WTC11 (cell line): ENCODE data around the gene TMEM266.

Experiments
- ZNF263 ChIP-seq: sonication (generic); formaldehyde crosslinking; IDR thresholded peaks from 2 replicates; pipeline ENCODE4 v1.8.1; 2022; ENCODE audit warnings: low read depth, mild to moderate bottlenecking, moderate library complexity, missing genetic modification reagents
- TF ChIP-seq, protein P1 (sequence below): sonication (generic); formaldehyde crosslinking; IDR thresholded peaks from 2 replicates; pipeline ENCODE4 v1.8.1; 2023; ENCODE audit warnings: mild to moderate bottlenecking, moderate library complexity, missing genetic modification reagents
- TF ChIP-seq, protein P2 (sequence below): fragments of 200-600 bp; IDR thresholded peaks from 2 replicates; pipeline ENCODE4 v1.8.0; 2022; ENCODE audit warnings: antibody characterized with exemption

- TF ChIP-seq, protein P1, sequence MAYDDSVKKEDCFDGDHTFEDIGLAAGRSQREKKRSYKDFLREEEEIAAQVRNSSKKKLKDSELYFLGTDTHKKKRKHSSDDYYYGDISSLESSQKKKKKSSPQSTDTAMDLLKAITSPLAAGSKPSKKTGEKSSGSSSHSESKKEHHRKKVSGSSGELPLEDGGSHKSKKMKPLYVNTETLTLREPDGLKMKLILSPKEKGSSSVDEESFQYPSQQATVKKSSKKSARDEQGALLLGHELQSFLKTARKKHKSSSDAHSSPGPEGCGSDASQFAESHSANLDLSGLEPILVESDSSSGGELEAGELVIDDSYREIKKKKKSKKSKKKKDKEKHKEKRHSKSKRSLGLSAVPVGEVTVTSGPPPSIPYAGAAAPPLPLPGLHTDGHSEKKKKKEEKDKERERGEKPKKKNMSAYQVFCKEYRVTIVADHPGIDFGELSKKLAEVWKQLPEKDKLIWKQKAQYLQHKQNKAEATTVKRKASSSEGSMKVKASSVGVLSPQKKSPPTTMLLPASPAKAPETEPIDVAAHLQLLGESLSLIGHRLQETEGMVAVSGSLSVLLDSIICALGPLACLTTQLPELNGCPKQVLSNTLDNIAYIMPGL (CRISPR knock-in tag): no peak
- TF ChIP-seq, protein P2, sequence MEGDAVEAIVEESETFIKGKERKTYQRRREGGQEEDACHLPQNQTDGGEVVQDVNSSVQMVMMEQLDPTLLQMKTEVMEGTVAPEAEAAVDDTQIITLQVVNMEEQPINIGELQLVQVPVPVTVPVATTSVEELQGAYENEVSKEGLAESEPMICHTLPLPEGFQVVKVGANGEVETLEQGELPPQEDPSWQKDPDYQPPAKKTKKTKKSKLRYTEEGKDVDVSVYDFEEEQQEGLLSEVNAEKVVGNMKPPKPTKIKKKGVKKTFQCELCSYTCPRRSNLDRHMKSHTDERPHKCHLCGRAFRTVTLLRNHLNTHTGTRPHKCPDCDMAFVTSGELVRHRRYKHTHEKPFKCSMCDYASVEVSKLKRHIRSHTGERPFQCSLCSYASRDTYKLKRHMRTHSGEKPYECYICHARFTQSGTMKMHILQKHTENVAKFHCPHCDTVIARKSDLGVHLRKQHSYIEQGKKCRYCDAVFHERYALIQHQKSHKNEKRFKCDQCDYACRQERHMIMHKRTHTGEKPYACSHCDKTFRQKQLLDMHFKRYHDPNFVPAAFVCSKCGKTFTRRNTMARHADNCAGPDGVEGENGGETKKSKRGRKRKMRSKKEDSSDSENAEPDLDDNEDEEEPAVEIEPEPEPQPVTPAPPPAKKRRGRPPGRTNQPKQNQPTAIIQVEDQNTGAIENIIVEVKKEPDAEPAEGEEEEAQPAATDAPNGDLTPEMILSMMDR: no peak
- no peak for TF ChIP-seq ZNF263 (CRISPR knock-in tag)
Observed at GRCh38 chr15:76116138-76116885, 56.5 kb downstream of the TMEM266 start.
